ENCODE data around the gene HDGF.

HDGF gene

GRCh38 chr1:156693848-156694689 is 57.4 kb downstream of the HDGF start:
- no peak for DNase-seq

- no peak for DNase-seq
These were observed 58.3 kb downstream of the HDGF start for GRCh38 chr1:156692925-156693847.

GRCh38 chr1:156692441-156692924 is 59.0 kb downstream of the HDGF start:
- DNase-seq: no peak

Measured in activated CD4-positive, alpha-beta T cell treated with anti-CD3 and anti-CD28 coated beads for 1 hour (primary cell).